GM19372 (cell line): ENCODE measurements around the gene NBPF15.
"Not testable (repeated sequence)": the region's sequence is repeated elsewhere in the genome, so short reads cannot be mapped to it uniquely, and the experiment has no call there.

Source experiments
- ATAC-seq: cut with Tn5 transposase; IDR thresholded peaks from one replicate; pipeline ENCODE4 v1.9.1; 2021; ENCODE audit warnings: mild to moderate bottlenecking, low read depth, moderate library complexity; ENCODE audit not compliant: unreplicated experiment

NBPF15 gene, protein sequence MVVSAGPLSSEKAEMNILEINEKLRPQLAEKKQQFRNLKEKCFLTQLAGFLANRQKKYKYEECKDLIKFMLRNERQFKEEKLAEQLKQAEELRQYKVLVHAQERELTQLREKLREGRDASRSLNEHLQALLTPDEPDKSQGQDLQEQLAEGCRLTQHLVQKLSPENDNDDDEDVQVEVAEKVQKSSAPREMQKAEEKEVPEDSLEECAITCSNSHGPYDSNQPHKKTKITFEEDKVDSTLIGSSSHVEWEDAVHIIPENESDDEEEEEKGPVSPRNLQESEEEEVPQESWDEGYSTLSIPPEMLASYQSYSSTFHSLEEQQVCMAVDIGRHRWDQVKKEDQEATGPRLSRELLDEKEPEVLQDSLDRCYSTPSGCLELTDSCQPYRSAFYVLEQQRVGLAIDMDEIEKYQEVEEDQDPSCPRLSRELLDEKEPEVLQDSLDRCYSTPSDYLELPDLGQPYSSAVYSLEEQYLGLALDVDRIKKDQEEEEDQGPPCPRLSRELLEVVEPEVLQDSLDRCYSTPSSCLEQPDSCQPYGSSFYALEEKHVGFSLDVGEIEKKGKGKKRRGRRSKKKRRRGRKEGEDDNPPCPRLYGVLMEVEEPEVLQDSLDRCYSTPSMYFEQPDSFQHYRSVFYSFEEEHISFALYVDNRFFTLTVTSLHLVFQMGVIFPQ

DNA sequence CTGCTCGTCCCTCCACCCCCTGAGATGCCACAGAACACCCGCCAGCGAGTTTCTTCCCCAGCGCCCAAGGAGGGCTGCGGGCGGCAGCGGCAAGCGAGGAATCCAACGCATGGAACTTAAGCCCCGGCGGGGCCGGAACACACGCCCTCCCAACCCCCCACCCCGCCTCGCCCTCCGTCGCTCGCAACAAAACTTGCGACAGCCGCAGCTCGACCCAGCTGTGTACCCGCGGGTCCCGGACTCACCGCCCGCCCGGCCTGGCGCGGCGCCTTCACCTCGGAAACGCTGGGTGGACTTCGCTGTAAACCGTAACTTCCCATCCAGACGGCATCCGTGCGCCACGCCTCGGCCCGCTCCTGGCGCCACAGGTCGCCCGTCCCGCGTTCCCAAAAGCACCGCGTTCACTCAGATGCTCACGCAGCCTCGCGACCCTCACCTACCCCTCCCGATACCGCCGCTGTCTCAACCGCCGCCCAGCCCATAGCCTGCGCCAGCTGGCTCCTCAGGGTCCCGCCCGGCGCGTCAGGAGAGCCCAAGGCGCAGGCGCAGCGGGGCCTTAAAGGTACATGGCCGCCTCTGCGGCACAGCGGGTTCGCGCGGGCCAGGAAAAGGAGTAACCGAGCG lies at the start of gene NBPF15:
NBPF15 (minus strand) TSS at position 534 of the 624 bp plus-strand sequence. CDS start 21,666 bp downstream, outside the sequence.
- ATAC-seq, result peak; percentile 95

DNA sequence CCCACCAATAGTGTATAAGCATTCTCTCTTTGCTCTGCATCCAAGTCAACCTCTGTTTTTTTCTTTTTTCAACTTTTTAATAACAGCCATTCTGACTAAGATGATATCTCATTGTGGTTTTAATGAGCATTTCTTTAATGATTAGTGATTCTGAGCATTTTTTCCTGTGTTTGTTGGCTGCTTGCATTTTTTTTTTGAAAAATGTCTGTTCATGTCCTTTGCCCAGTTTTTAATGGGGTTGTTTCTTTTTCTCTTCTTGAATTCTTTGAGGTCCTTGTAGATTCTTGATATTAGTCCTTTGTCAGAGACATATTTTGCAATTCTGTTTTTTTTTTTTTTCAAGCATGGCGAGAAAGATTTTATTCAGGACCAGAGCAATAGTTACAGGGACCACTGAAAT lies 35.0 kb upstream of the NBPF15 start:
- not testable (repeated sequence) for ATAC-seq

DNA sequence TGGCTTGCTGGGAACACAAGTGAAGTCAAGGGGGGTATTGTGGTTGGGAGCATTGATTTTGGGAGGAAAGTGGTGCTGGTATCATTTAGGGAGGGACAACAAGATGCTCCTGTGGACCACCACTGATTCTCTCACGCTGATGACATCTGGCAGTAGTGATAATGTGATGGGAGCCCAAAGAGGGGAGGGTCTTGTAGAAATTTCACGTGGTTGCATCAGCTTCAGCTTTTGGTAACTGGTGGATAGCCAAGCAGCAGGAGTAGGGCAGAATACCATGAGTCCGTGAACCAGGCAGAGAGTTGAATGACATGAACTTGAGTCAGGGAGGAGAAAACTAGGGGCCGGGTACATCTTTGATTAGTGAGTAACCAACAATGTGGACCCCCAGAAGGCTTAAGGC lies 32.7 kb upstream of the NBPF15 start:
- not testable (repeated sequence) for ATAC-seq

DNA sequence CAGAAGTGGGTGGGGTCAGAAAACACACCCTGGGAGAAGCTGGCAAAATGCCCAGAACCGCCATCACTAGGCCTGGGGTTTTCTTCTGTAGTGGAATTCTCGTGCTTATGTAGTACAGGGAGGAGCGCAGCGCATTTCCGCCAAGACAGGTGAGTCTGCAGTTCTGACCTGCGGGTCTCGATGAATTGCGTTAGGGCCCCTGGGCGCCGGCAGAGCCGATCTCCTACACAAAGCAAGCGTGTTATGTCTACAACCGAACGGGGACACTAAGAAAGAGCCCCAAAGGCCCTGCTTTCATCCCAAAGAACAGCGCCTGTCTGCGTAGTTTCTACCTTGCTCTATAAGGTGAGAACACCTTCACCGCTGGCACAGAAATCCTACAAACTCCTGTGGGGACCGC lies 28.9 kb upstream of the NBPF15 start:
- ATAC-seq, result not testable (repeated sequence)

DNA sequence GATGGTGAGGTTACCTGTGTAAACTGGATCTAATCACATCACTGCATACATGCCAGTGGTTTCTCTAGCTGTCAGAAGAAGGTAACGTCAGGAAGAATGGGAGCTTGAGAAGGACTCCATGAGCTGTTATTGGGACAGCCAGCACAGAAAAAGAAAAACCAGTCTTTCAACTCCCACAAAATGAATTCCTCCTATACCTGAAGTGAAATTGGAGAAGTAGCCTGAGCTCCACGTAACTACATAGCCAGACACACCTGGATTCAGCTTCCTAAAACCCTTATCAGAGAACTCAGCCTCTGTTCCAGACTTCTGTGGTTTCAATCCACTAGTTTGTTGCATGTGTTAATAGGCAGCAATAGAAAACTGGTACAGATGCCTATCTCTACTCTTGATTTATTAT lies 25.5 kb upstream of the NBPF15 start:
- not testable (repeated sequence) for ATAC-seq

DNA sequence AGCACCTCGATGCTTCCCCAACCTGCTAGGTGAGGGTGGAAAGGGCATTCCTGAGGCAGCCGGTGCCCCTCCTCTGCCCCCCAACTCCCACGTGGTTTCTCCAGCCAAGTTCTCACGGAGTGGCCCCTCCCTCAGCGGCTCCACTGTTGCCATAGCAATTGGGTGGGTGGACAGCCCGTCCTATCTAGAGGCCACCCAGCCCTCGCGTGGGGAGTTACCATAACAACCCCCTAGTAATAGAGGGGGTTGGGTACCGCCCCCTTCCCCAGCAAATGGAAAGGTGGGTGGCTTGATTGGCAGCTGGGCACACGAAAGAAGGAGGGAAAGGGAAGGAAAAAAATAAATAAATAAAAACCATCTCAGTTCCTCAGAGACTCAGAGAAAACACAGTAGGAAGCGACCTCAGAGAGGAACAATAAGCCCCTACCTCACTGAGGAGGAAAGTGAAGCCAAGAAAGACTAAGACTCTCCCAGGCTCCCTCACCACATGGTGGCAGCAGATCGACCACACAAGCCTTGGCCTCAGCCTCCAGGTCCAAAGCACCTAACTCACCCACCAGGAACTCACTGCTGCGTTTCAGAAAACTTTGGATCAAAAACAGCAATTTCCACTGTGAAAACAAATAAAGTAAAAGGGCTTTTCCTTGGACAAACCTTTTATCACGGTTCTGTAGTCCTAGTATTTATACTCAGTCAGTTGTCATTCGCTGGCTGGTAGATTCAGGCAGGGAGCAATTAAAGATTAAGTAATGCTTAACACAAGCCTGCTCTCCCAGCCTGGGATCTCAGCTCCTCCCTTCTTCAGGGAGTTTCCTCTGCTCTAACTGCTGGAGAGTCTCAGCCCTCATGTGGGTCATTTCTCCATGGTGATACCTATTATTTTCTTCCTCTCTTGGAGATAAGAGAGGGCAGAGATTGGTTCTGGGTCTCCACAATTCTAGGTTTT lies 23.9 kb upstream of the NBPF15 start:
- not testable (repeated sequence) for ATAC-seq

DNA sequence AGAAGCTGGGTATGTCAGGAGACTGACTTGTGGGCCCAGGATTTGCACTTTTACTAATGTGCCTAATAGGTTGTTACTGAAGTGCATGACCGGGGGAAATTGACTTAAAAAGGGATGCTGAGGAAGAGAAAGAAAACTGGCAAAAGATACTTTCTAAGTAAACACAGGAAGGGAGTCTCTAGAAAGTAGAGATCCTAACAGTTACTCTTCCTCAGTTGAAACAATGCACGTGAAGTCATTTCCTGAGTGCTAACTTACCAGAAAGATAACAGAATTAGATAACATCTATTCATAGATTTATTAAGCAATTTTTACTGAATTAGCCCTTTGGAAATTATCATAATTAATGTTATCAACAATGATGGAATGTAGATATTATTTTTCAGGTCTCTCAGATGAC lies 12.4 kb upstream of the NBPF15 start:
- ATAC-seq, result not testable (repeated sequence)

DNA sequence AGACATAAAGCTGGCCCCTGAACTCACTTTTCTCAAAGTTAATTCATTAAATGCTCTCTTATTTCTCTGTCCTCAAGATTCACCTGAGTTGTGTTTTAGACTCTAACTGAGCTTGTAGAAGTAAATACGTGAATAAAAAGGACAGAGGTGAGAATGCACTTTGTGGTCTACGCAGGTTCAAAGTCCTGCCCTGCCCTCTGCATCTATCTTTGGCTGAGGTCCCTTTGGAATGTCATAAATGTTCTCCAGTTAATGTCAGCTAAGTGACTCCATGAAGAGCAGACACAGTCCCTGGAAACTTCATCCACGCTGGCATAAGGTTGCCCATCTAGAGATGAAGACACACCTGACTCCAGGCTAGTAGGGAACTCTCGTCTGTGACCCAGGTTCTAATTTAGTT lies 10.0 kb upstream of the NBPF15 start:
- ATAC-seq, result not testable (repeated sequence)

DNA sequence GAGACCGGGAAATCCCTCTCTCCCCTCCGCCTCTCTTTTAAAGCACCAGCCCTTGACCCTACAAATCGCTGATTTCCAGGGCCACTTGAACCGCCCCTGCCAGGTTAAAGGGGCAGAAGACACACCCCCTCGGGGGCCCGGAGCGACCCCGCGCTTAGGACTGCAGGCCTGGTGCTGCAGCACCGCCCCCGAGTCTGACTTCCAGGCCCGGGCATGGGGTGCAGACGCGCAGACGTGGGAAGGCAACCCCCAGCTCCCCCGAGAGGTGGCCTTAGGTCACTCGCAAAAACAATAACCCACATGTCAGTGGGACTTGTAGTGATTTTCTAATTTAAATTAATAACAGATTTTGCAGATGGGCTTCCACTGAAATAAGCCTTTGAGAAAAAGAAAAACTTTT lies 309 bp upstream of the NBPF15 start:
- not testable (repeated sequence) for ATAC-seq

DNA sequence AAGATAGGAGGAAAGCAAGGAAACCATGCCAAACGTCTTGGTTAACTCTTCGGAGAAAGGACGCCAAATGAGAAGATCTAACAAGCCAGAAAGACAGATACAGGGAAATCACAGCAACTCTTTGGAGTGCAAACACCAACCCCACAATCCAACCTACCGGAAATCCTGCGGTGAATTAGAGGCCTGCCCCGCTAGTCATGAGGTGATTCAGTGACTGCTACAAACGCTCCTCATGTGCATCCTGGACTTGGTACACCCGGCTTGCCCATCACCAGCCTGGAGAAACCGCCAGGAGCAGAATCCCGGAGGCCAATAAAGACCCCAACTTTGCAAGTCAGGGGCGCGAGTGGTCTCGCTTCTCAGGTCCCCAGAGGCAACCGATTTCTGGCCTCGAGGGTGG lies 783 bp downstream of the NBPF15 start:
- ATAC-seq, result not testable (repeated sequence)

DNA sequence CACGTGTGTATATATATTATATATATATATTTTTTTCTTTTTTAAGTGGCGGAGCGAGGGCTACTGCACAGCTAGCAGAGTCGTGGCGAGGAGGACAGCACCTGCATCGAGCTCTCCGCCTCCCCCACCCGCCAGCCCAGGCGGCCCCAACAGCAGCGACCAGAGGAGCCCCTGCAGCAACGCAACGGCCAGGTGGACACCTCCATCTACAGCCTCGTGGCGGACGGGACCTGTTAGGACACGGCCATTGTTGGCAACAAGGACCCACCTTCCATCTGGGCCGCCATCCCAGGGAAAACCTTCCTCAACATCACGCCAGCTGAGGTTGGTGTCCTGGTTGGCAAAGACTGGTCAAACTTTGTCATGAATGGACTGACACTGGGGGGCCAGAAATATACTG lies 19.1 kb downstream of the NBPF15 start:
- not testable (repeated sequence) for ATAC-seq

DNA sequence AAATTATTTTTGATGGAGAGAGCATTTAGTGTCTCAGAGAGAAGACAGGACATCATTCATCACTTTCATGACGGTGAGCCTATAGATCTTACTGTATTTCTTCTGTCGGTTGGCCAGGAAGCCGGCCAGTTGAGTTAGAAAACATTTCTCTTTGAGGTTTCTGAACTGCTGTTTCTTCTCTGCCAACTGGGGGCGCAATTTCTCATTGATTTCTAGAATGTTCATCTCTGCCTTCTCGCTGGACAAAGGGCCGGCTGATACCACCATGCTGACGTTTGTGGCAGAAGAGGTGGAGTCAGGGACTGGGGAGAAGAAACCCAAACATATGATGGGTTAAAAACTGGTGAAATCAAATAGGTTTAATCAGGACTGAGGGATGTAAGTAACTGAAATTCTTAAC lies 21.7 kb downstream of the NBPF15 start:
- ATAC-seq, result not testable (repeated sequence)

DNA sequence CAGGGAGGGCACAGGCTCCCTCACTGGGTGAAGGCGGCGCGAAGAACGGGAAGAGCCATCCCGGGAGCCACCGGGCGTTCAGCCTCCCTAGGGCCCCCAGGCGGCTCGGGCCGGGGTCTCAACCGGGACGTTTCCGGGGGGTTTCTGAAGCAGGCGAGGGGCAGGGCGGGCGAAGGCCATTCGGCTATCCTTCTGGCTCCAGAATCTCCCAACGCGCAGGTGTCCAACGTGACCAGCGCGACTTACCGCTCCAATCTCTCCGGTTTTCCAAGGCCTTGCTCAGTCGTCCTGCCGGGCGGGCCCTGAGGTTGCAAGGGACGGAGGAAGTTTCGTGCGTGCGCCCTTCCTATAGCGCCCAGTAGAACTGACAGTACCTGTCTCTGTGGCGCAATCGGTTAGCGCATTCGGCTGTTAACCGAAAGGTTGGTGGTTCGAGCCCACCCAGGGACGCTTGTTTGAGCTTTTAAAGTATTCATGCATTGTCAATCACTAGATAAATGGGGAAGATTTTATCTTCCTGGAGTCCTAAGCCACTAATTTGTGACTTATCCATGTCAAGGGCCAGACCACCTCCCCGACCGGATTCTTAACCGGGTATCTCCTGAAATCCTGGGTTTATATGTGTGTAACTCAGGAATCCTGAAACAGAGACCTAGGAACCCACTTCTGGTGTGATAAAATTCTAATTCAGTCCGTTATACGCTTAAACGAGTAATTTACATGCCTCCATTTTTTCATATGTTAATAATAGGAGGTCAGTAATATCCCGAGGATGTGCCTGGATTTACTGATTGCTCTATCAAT lies 42.4 kb downstream of the NBPF15 start:
- not testable (repeated sequence) for ATAC-seq

DNA sequence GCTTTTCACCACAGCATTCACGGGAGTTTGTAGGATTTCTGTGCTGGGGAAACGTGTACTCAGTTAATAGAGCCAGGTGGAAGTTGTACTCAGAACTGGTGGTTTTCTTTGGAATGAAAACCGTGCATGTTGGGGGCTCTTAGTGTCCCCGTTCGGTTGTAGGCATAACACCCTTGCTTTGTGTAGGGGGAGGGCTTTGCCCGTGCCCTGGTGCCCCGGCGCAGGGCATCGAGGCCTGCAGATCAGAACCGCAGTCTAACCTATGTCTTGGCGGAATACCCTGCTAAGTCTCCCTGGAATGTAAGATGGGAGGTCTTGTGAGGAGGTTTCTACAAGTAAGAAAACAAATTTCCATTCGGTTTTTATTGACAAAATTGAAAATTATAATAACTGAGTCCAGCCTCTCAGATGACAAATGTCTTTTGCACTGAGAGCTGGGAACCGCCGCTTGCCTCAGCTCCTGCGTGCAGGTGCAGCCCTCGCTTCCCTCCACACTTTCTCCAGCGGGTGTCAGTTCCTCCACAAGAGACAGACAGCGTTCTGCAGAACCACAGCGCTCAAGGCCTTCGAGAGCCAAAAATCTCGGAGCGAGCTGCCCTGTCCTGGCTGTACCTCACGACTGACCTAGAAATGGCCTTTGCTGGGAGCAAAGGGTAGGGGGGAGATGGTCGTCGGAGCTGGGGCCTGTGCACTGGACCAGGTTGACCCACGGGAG lies 47.9 kb downstream of the NBPF15 start:
- ATAC-seq, result not testable (repeated sequence)

DNA sequence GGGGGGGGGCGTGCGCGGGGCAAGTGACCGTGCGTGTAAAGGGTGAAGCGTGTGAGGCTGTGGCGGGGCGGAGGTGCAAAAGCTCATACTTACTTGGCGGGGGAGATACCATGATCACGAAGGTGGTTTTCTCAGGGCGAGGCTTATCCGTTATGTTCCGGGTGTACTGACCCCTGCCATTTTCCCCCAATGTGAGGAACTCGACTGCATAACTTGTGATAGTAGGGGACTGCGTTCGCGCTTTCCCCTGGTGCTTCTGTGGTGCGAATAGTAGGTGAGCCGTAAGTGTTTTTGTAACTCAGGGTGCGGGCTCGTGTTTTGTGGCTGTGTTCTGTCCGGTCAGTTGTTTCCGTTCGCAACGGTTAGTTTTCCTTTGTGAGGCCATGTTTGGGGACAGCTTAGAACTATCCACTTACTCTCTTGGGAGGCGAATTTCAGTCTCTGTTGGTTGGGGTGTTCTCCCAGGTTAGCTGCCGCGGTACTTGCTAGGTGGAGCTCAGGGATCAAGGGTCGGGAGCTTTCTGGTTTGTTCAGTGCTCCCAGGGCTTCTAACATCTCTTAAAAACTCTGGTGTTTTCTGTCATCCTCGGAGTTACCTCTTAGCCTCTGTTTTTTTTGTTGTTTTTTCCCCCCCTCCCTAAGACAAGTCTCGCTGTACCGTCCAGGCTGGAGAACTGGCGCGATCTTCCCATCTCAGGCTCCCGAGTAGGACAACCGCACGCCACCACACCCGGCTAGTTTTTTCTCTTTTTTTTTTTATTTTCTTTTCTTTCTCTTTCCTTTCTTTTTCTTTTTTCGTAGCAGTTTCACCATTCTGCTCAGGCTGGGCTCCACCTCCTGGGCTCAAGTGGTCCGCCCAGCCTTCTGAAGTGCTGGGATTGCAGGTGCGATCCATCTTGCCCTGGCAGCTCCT lies 48.7 kb downstream of the NBPF15 start:
- peak; percentile 85 for ATAC-seq

DNA sequence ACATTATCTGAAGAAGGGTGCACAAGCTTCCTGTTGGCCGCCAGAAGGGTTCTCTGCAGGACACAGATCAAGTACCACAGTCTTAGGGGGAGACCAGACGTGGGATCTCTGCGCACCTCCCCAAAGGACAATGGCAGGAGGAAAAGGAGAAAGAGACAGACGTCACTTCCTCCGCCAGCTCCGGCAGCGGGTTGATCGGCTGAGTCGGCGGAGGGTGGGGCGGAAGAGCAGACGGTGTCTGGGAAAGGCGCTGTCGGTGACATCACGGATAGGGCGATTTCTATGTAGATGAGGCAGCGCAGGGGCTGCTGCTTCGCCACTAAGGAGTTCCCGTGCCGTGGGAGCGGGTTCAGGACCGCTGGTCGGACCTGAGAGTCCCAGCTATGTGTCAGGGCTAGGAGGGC lies 49.4 kb downstream of the NBPF15 start:
- not testable (repeated sequence) for ATAC-seq

DNA sequence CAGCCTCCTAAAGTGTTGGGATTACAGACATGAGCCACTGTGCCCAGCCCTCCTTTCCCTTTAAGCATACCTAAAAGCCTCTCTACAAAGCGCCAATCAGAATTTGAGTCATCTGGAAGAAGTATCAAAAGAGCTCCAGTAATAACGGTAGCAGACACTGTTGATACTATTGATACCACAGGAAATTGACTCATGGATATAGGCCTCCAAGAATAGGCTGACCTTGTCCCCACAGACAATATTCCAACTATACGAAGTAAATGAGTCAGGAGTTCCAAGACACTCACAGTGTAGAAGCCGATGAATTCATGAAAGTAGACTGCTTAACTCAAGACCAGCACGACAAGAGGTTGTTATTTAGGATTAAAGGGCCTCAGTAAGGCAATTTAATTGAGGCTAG lies 58.7 kb downstream of the NBPF15 start:
- ATAC-seq, result not testable (repeated sequence)

DNA sequence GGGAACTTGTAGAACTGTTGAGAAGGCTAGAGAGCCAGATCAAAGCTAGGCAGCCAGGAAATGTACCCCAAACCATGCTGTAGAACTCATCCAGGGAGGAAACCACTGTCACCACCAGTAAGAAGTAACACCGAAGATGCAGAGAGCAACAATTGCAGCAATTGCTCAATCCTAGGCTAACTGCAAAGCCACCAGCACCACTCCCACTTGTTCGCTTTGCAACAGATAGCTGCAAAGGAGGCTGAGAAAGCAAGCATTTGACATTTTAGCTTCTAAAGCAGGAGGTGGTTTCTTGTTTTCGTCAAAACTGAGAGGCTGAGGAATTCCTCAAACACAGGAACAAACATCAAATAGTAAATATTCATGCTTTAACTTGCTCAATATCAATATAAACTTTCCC lies 89.8 kb downstream of the NBPF15 start:
- ATAC-seq, result not testable (repeated sequence)
